HCT116 (cell line): ENCODE measurements around the gene DNAJC25. TPM values are rescaled to one million over a fixed set of nuclear protein-coding genes. Genes with fewer than 3 reads are reported as not detected.

Experiments used
- ATAC-seq: fragments of 200-7000 bp; cut with Tn5 transposase; 2 replicates; pipeline ENCODE4 v1.9.1; 2020; ENCODE audit warnings: mild to moderate bottlenecking, moderate library complexity
- BruUV-seq: library from RNA; stranded (reverse); fragments of 400-500 nt; replicated peaks from 2 replicates; lab custom pipeline; 2021; lab: Mats Ljungman, UMichigan
- CTCF ChIA-PET: fragments of 300-600 bp; sonication (Branson Sonifier 250); formaldehyde crosslinking; loops from one replicate; lab custom pipeline; 2021; ENCODE audit warnings: antibody characterized with exemption; lab: Charles Lee
- POLR2A ChIA-PET: fragments of 300-600, 350-600 bp; sonication (Branson Sonifier 250); formaldehyde crosslinking; loops from one replicate; lab custom pipeline; 2021; ENCODE audit warnings: antibody characterized with exemption; lab: Charles Lee
- RAD21 ChIA-PET, 2 experiments: fragments of 300-600 bp; sonication (Branson Sonifier 250); formaldehyde crosslinking; loops; one replicate each; lab custom pipeline; 2023; ENCODE audit warnings: low total read pairs in 2 of 2; ENCODE audit not compliant: uncharacterized antibody in 2 of 2, unreplicated experiment in 2 of 2, low non-redundant PET in 1 of 2; lab: Charles Lee
- DNase-seq: peaks from one replicate; pipeline ENCODE4 v3.0.0-alpha.2; 2010; ENCODE audit warnings: low read depth, low spot score
- H2AFZ ChIP-seq: fragments of 200-600 bp; shearing (Covaris generic), sonication (generic); 2 replicates; pipeline ENCODE4 v1.6.1; 2017; ENCODE audit warnings: low read depth, mixed run types, mixed read lengths, antibody characterized with exemption, low read length; ENCODE audit not compliant: poor library complexity, severe bottlenecking
- H3K27ac ChIP-seq: 2 replicates; pipeline ENCODE4 v1.5.1; 2012; ENCODE audit warnings: low read depth, low read length
- H3K27me3 ChIP-seq: fragments of 200-600 bp; sonication (generic); 2 replicates; pipeline ENCODE4 v1.6.1; 2016; ENCODE audit warnings: mixed run types, low read length, mixed read lengths; ENCODE audit not compliant: insufficient read depth
- H3K36me3 ChIP-seq, 2 experiments: fragments of 200-500 bp in 1 of 2; fragments of 200-600 bp in 1 of 2; sonication (Bioruptor generic) in 1 of 2; sonication (generic) in 1 of 2; 2 replicates each; pipeline versions ENCODE4 v1.5.1 to v1.6.1; 2014 to 2016; ENCODE audit warnings: low read length in 2 of 2, inconsistent platforms in 1 of 2, mixed read lengths in 1 of 2, mixed run types in 1 of 2; ENCODE audit not compliant: insufficient read depth in 2 of 2, control insufficient read depth in 1 of 2
- H3K4me1 ChIP-seq, 2 experiments: fragments of 200-600 bp in 1 of 2; sonication (generic) in 1 of 2; 2 replicates each; pipeline versions ENCODE4 v1.5.1 to v1.6.1; 2012 to 2017; ENCODE audit warnings: low read length in 2 of 2, inconsistent platforms in 1 of 2, mild to moderate bottlenecking in 1 of 2, mixed read lengths in 1 of 2, mixed run types in 1 of 2, moderate library complexity in 1 of 2; ENCODE audit not compliant: insufficient read depth in 2 of 2, control insufficient read depth in 1 of 2
- H3K4me2 ChIP-seq: fragments of 200-600 bp; sonication (generic); 2 replicates; pipeline ENCODE4 v1.6.1; 2017; ENCODE audit warnings: mixed run types, low read length, mixed read lengths
- H3K4me3 ChIP-seq, 2 experiments: fragments of 200-600 bp in 1 of 2; sonication (generic) in 1 of 2; replicated peaks in 1 of 2; 2 replicates each; pipeline ENCODE4 v1.5.1; 2011 to 2016; ENCODE audit warnings: low read length in 2 of 2, control low read depth in 1 of 2, low read depth in 1 of 2, mild to moderate bottlenecking in 1 of 2, mixed read lengths in 1 of 2, mixed run types in 1 of 2
- H3K79me2 ChIP-seq: fragments of 200-600 bp; sonication (generic); 2 replicates; pipeline ENCODE4 v1.6.1; 2017; ENCODE audit warnings: mild to moderate bottlenecking, mixed run types, low read length, moderate library complexity, mixed read lengths; ENCODE audit not compliant: insufficient read depth
- H3K9ac ChIP-seq: fragments of 200-600 bp; sonication (generic); 2 replicates; pipeline ENCODE4 v1.6.1; 2016; ENCODE audit warnings: low read length, mixed read lengths
- H3K9me2 ChIP-seq: fragments of 200-600 bp; sonication (generic), shearing (Covaris generic); 2 replicates; pipeline ENCODE4 v1.6.1; 2017; ENCODE audit warnings: mixed run types, mild to moderate bottlenecking, moderate library complexity; ENCODE audit not compliant: insufficient read depth
- H3K9me3 ChIP-seq, 2 experiments: fragments of 200-500 bp in 1 of 2; fragments of 200-600 bp in 1 of 2; sonication (Bioruptor generic) in 1 of 2; sonication (generic) in 1 of 2; 2 replicates each; pipeline ENCODE4 v1.6.1; 2014 to 2017; ENCODE audit warnings: low read length in 2 of 2, mixed read lengths in 2 of 2, inconsistent platforms in 1 of 2, low read depth in 1 of 2, mild to moderate bottlenecking in 1 of 2, mixed run types in 1 of 2, moderate library complexity in 1 of 2; ENCODE audit not compliant: control insufficient read depth in 1 of 2, insufficient read depth in 1 of 2
- H4K20me1 ChIP-seq: fragments of 200-600 bp; sonication (generic), shearing (Covaris generic); 2 replicates; pipeline ENCODE4 v1.6.1; 2017; ENCODE audit warnings: mixed run types, mild to moderate bottlenecking, moderate library complexity; ENCODE audit not compliant: insufficient read depth
- CEBPB ChIP-seq: IDR thresholded peaks from 2 replicates; pipeline ENCODE4 v1.6.1; 2012; ENCODE audit warnings: low read depth
- CTCF ChIP-seq, 3 experiments: fragments of 200-600 bp in 1 of 3; sonication (generic) in 1 of 3; IDR thresholded peaks in 2 of 3; conservative IDR thresholded peaks in 1 of 3; 2 replicates each; pipeline ENCODE4 v1.5.1; 2012 to 2017; ENCODE audit warnings: low read depth in 2 of 3, low read length in 2 of 3, antibody characterized with exemption in 1 of 3, borderline replicate concordance in 1 of 3, control low read depth in 1 of 3, mild to moderate bottlenecking in 1 of 3, mixed read lengths in 1 of 3, mixed run types in 1 of 3, moderate library complexity in 1 of 3; ENCODE audit not compliant: insufficient read depth in 1 of 3
- EGR1 ChIP-seq: IDR thresholded peaks from 2 replicates; pipeline ENCODE4 v1.6.1; 2012; ENCODE audit warnings: low read depth
- EZH2 ChIP-seq: fragments of 200-600 bp; sonication (generic); IDR thresholded peaks from 2 replicates; pipeline ENCODE4 v1.6.1; 2017; ENCODE audit warnings: antibody characterized with exemption, mixed run types
- EZH2phosphoT487 ChIP-seq: fragments of 200-600 bp; IDR thresholded peaks from 2 replicates; pipeline ENCODE4 v1.6.1; 2018; ENCODE audit warnings: antibody characterized with exemption, borderline replicate concordance
- FOSL1 ChIP-seq: IDR thresholded peaks from 2 replicates; pipeline ENCODE4 v1.6.1; 2012; ENCODE audit warnings: low read depth
- MAX ChIP-seq: IDR thresholded peaks from 2 replicates; pipeline ENCODE4 v1.6.1; 2012
- RAD21 ChIP-seq: IDR thresholded peaks from 2 replicates; pipeline ENCODE4 v1.6.1; 2012; ENCODE audit warnings: low read depth, mild to moderate bottlenecking
- SRF ChIP-seq: IDR thresholded peaks from 2 replicates; pipeline ENCODE4 v1.6.1; 2012; ENCODE audit warnings: low read depth
- TCF7L2 ChIP-seq: IDR thresholded peaks from 2 replicates; pipeline ENCODE4 v1.7.0; 2011; ENCODE audit warnings: borderline replicate concordance, inconsistent platforms; ENCODE audit not compliant: insufficient read depth, insufficient read length; ENCODE audit errors: extremely low read depth
- intact Hi-C: fragments of 100-400 bp; cut with micrococcal nuclease; formaldehyde crosslinking; loops from 2 replicates; pipeline ENCODE4 v1.10.0; 2022
- total RNA-seq: library from RNA; stranded (reverse); gene quantifications from one replicate; pipeline ENCODE4 v1.2.1, GENCODE V29; 2021; ENCODE audit not compliant: unreplicated experiment
- TF ChIP-seq, protein P1 (sequence below): IDR thresholded peaks from 2 replicates; pipeline ENCODE4 v1.6.1; 2012
- TF ChIP-seq, protein P2 (sequence below): IDR thresholded peaks from 2 replicates; pipeline ENCODE4 v1.6.1; 2012; ENCODE audit warnings: low read depth
- TF ChIP-seq, protein P3 (sequence below): IDR thresholded peaks from 2 replicates; pipeline ENCODE4 v1.6.1; 2011; ENCODE audit warnings: mild to moderate bottlenecking, low read length, moderate library complexity; ENCODE audit not compliant: insufficient replicate concordance; ENCODE audit errors: extremely low read depth

Gene DNAJC25
- total RNA-seq, 1 experiment from 2014 or later: 7.1 TPM

- no peak for DNase-seq
- Histone ChIP-seq H3K9me2 (no peaks in the 10 kb centered on the region), H3K27me3 (no peaks in the 10 kb centered on the region), H3K4me2 (no peak overlapping the region), H3K9me3 (no peaks in the 10 kb centered on the region), H4K20me1 (no peaks in the 10 kb centered on the region), H3K36me3 (no peaks in the 10 kb centered on the region), H3K4me1 (no peaks in the 10 kb centered on the region; a peak in 1 of 4 replicates), H2AFZ (no peak overlapping the region), H3K4me3 (no peak overlapping the region), H3K79me2 (no peaks in the 10 kb centered on the region), H3K27ac (no peak overlapping the region), H3K9ac (no peak overlapping the region)
- BruUV-seq: no TSS peak
- POLR2A ChIA-PET: no interaction called here
- intact Hi-C loops: no loop called here
- ATAC-seq: no peak
- RAD21 ChIA-PET: no interaction called here
- CTCF ChIA-PET: interaction anchor here (2.8 kb wide), 1 partner anchor 8 kb away, joined by 11 read pairs; no protein-coding TSS in a partner anchor
- TF ChIP-seq CTCF (IDR thresholded peaks at IDR 0.05 in 2 of 3, conservative IDR thresholded peaks at IDR 0.05 in 1 of 3; ENCODE audit: borderline replicate concordance in 1 of 3, insufficient read depth in 1 of 3, low read depth in 2 of 3, low read length in 2 of 3) (no peak), EGR1 (no peak), EZH2phosphoT487 (no peak), MAX (no peak), RAD21 (no peak), SRF (no peak), FOSL1 (no peak), EZH2 (no peak), CEBPB (no peak), TCF7L2 (no peak)
- TF ChIP-seq, protein P1, sequence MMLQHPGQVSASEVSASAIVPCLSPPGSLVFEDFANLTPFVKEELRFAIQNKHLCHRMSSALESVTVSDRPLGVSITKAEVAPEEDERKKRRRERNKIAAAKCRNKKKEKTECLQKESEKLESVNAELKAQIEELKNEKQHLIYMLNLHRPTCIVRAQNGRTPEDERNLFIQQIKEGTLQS: no peak
- TF ChIP-seq, protein P2, sequence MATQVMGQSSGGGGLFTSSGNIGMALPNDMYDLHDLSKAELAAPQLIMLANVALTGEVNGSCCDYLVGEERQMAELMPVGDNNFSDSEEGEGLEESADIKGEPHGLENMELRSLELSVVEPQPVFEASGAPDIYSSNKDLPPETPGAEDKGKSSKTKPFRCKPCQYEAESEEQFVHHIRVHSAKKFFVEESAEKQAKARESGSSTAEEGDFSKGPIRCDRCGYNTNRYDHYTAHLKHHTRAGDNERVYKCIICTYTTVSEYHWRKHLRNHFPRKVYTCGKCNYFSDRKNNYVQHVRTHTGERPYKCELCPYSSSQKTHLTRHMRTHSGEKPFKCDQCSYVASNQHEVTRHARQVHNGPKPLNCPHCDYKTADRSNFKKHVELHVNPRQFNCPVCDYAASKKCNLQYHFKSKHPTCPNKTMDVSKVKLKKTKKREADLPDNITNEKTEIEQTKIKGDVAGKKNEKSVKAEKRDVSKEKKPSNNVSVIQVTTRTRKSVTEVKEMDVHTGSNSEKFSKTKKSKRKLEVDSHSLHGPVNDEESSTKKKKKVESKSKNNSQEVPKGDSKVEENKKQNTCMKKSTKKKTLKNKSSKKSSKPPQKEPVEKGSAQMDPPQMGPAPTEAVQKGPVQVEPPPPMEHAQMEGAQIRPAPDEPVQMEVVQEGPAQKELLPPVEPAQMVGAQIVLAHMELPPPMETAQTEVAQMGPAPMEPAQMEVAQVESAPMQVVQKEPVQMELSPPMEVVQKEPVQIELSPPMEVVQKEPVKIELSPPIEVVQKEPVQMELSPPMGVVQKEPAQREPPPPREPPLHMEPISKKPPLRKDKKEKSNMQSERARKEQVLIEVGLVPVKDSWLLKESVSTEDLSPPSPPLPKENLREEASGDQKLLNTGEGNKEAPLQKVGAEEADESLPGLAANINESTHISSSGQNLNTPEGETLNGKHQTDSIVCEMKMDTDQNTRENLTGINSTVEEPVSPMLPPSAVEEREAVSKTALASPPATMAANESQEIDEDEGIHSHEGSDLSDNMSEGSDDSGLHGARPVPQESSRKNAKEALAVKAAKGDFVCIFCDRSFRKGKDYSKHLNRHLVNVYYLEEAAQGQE: no peak
- TF ChIP-seq, protein P3, sequence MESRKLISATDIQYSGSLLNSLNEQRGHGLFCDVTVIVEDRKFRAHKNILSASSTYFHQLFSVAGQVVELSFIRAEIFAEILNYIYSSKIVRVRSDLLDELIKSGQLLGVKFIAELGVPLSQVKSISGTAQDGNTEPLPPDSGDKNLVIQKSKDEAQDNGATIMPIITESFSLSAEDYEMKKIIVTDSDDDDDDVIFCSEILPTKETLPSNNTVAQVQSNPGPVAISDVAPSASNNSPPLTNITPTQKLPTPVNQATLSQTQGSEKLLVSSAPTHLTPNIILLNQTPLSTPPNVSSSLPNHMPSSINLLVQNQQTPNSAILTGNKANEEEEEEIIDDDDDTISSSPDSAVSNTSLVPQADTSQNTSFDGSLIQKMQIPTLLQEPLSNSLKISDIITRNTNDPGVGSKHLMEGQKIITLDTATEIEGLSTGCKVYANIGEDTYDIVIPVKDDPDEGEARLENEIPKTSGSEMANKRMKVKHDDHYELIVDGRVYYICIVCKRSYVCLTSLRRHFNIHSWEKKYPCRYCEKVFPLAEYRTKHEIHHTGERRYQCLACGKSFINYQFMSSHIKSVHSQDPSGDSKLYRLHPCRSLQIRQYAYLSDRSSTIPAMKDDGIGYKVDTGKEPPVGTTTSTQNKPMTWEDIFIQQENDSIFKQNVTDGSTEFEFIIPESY: no peak
- TF ChIP-seq, all 23 proteins: peak for 0
Observed at GRCh38 chr9:111613436-111614040, 17.6 kb upstream of the DNAJC25 start.
